Endothelial cell of umbilical vein (primary cell): ENCODE data around the gene IFNG.

Source experiments
- EZH2 ChIP-seq: IDR thresholded peaks from 2 replicates; pipeline ENCODE4 v1.6.1; 2012; ENCODE audit warnings: borderline replicate concordance, low read depth, mild to moderate bottlenecking, moderate library complexity, low read length, inconsistent platforms; ENCODE audit not compliant: severe bottlenecking
- MYC ChIP-seq: IDR thresholded peaks from one replicate; pipeline ENCODE4 v1.6.1; 2011; ENCODE audit warnings: mild to moderate bottlenecking, low read depth, low read length
- TF ChIP-seq, protein P1 (sequence below), 2 donors: IDR thresholded peaks; 1 replicate in 1 of 2; 2 replicates in 1 of 2; pipeline ENCODE4 v1.5.1; 2011; ENCODE audit warnings: low read length in 2 of 2, mild to moderate bottlenecking in 2 of 2, moderate library complexity in 2 of 2, control low read depth in 1 of 2, inconsistent platforms in 1 of 2, low read depth in 1 of 2; ENCODE audit not compliant: insufficient read depth in 1 of 2; ENCODE audit errors: extremely low read depth in 1 of 2

- TF ChIP-seq, protein P1, sequence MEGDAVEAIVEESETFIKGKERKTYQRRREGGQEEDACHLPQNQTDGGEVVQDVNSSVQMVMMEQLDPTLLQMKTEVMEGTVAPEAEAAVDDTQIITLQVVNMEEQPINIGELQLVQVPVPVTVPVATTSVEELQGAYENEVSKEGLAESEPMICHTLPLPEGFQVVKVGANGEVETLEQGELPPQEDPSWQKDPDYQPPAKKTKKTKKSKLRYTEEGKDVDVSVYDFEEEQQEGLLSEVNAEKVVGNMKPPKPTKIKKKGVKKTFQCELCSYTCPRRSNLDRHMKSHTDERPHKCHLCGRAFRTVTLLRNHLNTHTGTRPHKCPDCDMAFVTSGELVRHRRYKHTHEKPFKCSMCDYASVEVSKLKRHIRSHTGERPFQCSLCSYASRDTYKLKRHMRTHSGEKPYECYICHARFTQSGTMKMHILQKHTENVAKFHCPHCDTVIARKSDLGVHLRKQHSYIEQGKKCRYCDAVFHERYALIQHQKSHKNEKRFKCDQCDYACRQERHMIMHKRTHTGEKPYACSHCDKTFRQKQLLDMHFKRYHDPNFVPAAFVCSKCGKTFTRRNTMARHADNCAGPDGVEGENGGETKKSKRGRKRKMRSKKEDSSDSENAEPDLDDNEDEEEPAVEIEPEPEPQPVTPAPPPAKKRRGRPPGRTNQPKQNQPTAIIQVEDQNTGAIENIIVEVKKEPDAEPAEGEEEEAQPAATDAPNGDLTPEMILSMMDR (IDR thresholded peaks at IDR 0.05; ENCODE audit: extremely low read depth in 1 of 2, insufficient read depth in 1 of 2, low read depth in 1 of 2, low read length in 2 of 2) = no peak
- TF ChIP-seq MYC = no peak
- TF ChIP-seq EZH2 = no peak
Observed at GRCh38 chr12:68156636-68157035, 2.9 kb downstream of the IFNG start.
